ENCODE measurements around the gene PKD1L1. TPM values are rescaled to one million over a fixed set of nuclear protein-coding genes. Genes with fewer than 3 reads are reported as not detected.

PKD1L1 gene
- total RNA-seq, 1 donor from 2014 or later, result 0.89 TPM

- peaks cover 42% of the 10 kb centered on the region for H3K4me1 Mint-ChIP-seq (ENCODE audit: low read depth)
- peak overlapping the region; percentile 73 for H3K27ac Mint-ChIP-seq
- H3K27me3 Mint-ChIP-seq, result no peaks in the 10 kb centered on the region
- TF ChIP-seq CTCF (IDR thresholded peaks at IDR 0.05; ENCODE audit: unreplicated experiment), result no peak
- no peaks in the 10 kb centered on the region for H3K9me3 Mint-ChIP-seq (ENCODE audit: low read depth)
- no peak overlapping the region for H3K4me3 Mint-ChIP-seq (ENCODE audit: low read depth)
- no peak for DNase-seq (ENCODE audit: low spot score, unreplicated experiment)
- H3K36me3 Mint-ChIP-seq (ENCODE audit: insufficient read depth), result no peaks in the 10 kb centered on the region
These were observed 143.3 kb downstream of the PKD1L1 start for GRCh38 chr7:47804767-47805545.

- H3K4me1 Mint-ChIP-seq (ENCODE audit: low read depth), result peaks cover 42% of the 10 kb centered on the region
- H3K36me3 Mint-ChIP-seq (ENCODE audit: insufficient read depth), result no peaks in the 10 kb centered on the region
- H3K4me3 Mint-ChIP-seq (ENCODE audit: low read depth), result peak overlapping the region; percentile 37
- no peaks in the 10 kb centered on the region for H3K9me3 Mint-ChIP-seq (ENCODE audit: low read depth)
- no peak for TF ChIP-seq CTCF (IDR thresholded peaks at IDR 0.05; ENCODE audit: unreplicated experiment)
- peak overlapping the region; percentile 50 for H3K27ac Mint-ChIP-seq
- no peak for DNase-seq (ENCODE audit: low spot score, unreplicated experiment)
- no peaks in the 10 kb centered on the region for H3K27me3 Mint-ChIP-seq
These were observed 144.4 kb downstream of the PKD1L1 start for GRCh38 chr7:47803846-47804245.

- Mint-ChIP-seq H3K27ac (peak overlapping the region; percentile 12), H3K4me3 (ENCODE audit: low read depth) (no peak overlapping the region), H3K4me1 (ENCODE audit: low read depth) (peaks cover 42% of the 10 kb centered on the region), H3K9me3 (ENCODE audit: low read depth) (no peaks in the 10 kb centered on the region), H3K36me3 (ENCODE audit: insufficient read depth) (no peaks in the 10 kb centered on the region), H3K27me3 (no peaks in the 10 kb centered on the region)
- TF ChIP-seq CTCF (IDR thresholded peaks at IDR 0.05; ENCODE audit: unreplicated experiment), result no peak
- DNase-seq (ENCODE audit: low spot score, unreplicated experiment), result no peak
These were observed 145.2 kb downstream of the PKD1L1 start for GRCh38 chr7:47803025-47803424.

GRCh38 chr7:47801423-47801822 is 146.8 kb downstream of the PKD1L1 start:
- H3K27me3 Mint-ChIP-seq, result no peaks in the 10 kb centered on the region
- H3K27ac Mint-ChIP-seq, result peak overlapping the region; percentile 79
- no peak overlapping the region for H3K4me3 Mint-ChIP-seq (ENCODE audit: low read depth)
- H3K4me1 Mint-ChIP-seq (ENCODE audit: low read depth), result peaks cover 36% of the 10 kb centered on the region
- no peaks in the 10 kb centered on the region for H3K9me3 Mint-ChIP-seq (ENCODE audit: low read depth)
- DNase-seq (ENCODE audit: low spot score, unreplicated experiment), result no peak
- no peak for TF ChIP-seq CTCF (IDR thresholded peaks at IDR 0.05; ENCODE audit: unreplicated experiment)
- no peaks in the 10 kb centered on the region for H3K36me3 Mint-ChIP-seq (ENCODE audit: insufficient read depth)

GRCh38 chr7:47799524-47799923 is 148.7 kb downstream of the PKD1L1 start:
- TF ChIP-seq CTCF (IDR thresholded peaks at IDR 0.05; ENCODE audit: unreplicated experiment), result no peak
- no peak overlapping the region for H3K27ac Mint-ChIP-seq
- no peak for DNase-seq (ENCODE audit: low spot score, unreplicated experiment)

More at GRCh38 chr7:47799524-47799923, 148.7 kb downstream of the PKD1L1 start:
- H3K36me3 Mint-ChIP-seq (ENCODE audit: insufficient read depth), result no peaks in the 10 kb centered on the region
- H3K9me3 Mint-ChIP-seq (ENCODE audit: low read depth), result peaks cover 9% of the 10 kb centered on the region
- no peaks in the 10 kb centered on the region for H3K27me3 Mint-ChIP-seq
- H3K4me3 Mint-ChIP-seq (ENCODE audit: low read depth), result no peak overlapping the region
- peaks cover 23% of the 10 kb centered on the region for H3K4me1 Mint-ChIP-seq (ENCODE audit: low read depth)

Data from progenitor cell of endocrine pancreas (in vitro differentiated cells).